Measurements from ENCODE around the gene SLC24A3.

The SLC24A3 gene

DNA sequence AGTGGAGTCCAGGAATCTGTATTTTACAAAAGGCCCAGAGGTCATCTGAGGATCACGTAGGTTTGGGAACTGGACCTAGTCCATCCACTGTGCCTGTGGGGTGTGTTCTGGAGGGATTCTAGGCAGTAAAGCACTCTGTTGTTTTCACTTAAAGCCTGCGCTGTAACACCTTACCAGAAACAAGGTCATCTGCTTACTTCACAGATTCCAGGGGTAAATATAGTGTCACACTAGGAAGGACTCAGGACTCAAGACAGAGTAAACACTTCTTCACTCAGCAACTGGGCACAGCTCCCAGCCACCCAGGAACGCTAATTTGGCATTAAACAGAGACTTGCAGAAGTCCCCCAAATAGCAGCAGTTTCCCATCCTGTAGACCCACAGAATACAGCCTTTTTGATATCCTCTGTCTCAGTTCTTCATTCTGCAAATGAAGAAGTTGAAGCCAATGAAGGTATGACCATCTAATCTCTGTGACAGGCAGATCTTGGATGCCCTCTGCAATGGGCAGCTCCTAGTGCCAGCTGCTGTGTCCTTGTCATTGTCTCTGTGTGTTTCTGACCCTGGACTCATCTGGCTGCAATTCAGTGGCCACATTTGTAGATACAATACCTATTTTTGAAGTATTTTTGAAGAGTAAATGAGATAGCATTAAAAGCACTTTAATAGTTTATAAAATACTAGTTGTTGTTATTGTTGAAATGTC lies 129.1 kb downstream of the SLC24A3 start:
- DNase-seq (ENCODE audit: low read depth in 2 of 2), result no peak

DNA sequence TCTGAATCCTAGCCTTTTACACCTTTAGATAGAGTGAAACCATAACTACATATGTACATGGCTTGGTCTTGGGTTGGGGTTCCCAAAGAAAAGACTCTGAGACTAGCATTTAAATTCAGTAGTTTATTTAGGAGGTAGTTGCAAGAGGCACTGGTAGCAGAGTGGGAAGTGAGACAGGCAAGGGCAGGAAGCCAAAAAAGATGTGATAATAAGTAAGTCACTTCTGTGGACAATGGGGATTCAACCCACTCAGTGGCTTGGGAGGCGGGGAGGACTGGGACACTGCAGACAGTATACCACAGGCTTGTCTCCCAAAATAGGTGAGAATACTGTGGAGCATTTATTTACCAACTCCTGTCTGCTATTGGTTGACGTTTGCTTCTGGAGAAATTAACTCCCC lies 131.9 kb downstream of the SLC24A3 start:
- no peak for DNase-seq (ENCODE audit: low read depth in 2 of 2)

DNA sequence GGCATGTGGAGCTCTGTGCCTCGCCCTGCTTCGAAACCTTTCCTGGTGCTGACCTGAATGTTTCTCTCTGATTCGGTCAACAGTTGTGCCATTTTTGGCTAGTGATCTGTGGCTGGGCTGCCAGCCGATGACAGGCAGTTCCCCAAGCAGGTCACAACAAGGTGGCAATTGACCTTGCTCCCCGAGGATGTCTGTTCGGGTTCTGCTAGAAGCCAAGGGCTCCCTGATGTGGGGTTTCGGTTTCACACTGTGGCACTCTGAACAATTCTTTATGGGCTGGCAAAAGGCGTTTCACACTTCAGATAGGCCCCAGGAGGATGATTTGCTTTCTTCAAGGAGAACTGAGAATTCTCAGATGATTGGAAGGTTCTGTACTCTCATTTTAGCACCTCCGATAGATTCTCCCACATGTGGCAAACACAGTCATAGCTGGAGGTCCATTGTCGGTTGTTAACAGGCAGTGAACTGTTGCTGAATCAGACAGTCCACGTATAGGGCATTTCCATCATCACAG lies 135.6 kb downstream of the SLC24A3 start:
- DNase-seq (ENCODE audit: low read depth in 2 of 2), result no peak

DNA sequence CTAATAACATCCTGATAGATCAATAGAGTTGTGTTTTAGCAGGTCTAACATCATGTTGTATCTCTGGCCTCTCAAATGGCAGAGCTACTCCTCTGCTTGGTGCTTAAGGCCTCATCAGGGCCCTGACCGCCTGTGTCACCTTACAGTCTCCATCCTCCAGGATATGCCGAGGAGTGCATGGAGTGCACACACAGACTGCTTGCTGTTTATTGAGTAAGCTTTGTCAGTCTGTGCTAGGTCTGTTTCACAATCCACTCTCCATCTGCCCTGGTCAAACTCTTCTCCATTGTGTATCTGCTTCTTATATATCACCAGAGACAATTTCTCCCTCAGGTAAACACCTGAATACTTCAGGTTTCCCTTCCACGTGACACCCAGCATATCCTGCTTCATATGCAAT lies 136.1 kb downstream of the SLC24A3 start:
- DNase-seq (ENCODE audit: low read depth in 2 of 2), result no peak

DNA sequence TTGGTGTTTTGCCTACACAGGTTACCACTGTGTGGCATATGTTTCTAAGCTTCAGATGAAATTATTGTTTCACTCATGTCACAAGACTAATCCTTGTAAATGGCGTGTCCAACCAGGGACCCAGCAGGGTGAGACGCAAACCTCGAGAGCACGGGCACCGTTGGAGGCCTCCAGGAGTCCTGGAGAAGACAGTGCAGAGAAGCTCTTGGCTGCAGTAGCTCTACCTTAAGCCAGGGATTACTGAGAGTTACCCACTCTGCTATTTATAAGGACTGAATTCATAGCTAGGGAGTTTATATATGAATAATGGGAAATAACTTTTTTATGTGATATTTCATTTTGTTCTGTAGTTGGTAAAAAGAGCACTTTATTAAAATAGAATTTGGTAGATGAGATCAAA lies 137.4 kb downstream of the SLC24A3 start:
- no peak for DNase-seq (ENCODE audit: low read depth in 2 of 2)

DNA sequence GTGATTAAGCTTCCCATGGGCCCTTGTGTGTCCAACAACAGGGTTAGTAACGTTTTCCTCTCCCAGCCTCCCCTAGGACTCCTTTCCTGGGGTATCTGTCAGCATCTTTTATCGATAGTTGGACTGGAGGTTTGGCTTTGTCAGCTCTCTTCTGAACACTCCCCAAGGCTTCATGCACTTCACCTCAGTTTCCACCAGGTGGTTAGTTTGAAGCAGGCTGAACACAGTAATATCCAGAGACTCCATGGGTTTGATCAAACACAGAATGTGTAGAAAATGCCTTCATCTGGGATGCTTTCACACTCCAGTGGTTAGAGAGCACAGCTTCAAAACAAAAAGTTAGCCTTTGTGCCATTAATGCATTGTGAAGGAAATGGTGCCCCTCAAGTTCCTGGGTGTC lies 139.1 kb downstream of the SLC24A3 start:
- DNase-seq (ENCODE audit: low read depth in 2 of 2), result no peak

DNA sequence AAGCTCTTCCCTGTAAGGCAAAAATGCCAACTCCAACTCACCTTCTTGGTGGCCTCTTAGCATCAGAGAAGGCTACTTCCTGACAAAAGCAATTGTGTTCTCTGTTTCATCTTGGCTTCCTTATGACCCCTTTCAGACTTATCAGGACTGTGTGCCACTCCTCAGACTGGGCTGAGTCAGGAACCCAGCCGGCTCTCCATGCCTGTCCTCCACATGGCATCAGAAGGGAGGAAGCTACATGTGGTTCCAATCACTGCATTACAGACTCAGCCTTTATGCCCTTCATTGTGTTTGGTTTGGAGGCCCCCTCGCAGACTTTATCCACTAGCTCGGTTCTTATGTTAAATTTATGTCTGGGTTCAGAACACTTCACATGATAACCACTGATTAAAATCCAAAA lies 142.5 kb downstream of the SLC24A3 start:
- no peak for DNase-seq (ENCODE audit: low read depth in 2 of 2)

DNA sequence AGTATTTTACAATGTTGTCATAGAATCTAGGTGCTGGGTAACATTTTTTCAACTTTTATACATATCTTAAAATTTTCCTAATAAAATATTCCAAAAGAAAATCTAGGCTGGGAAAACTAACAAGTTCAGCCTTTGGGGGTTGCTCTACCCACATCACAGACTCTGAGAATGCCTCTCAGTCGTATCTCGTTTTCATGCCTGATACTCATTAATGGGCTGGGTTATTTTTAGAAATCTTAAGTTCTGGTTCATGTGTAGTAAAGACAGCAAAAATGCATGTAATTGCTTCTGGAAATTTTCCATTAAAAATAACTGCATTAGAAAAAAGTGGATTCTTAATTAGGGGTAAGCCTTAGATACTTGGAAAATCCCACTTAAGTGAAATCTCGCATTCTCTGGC lies 149.3 kb downstream of the SLC24A3 start:
- DNase-seq (ENCODE audit: low read depth in 2 of 2), result no peak

DNA sequence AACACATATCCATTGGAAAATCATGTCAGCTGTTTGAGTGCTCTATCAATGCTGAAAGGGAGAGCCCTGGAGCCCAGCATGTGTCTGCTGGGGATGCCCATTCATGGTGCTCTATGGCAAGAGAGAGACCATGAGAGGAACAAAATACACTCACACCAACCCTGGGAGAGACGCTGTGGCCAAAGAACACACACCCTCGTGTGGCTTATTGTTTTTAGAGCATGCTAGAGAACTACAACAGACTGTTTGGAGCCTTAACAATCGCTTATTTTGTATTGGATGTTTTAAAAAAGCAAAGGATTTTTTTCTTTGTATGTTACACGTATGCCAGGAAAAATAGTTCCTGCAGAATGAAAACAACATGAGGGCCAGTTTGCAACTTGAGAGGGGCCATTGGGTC lies 151.0 kb downstream of the SLC24A3 start:
- DNase-seq (ENCODE audit: low read depth in 2 of 2), result no peak

DNA sequence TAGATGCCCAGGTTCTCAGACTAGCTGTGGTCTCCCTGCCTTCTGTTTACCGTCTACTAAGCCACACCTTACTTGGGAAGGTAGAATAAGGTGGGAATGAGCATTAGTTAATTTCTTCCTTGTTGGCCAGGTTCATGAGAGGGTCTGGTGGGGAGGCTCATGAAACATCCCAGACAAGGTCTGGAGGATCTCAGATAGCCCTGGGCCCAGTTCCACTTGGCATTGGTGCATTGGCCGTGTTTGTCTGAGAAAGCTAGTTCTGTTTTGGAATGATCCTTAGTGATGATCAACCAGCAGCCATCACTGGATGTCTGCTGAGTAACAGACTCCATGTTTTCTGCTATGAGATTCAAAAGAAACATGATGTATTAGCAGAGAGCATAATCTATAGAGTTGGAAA lies 155.1 kb downstream of the SLC24A3 start:
- DNase-seq (ENCODE audit: low read depth in 2 of 2), result no peak

DNA sequence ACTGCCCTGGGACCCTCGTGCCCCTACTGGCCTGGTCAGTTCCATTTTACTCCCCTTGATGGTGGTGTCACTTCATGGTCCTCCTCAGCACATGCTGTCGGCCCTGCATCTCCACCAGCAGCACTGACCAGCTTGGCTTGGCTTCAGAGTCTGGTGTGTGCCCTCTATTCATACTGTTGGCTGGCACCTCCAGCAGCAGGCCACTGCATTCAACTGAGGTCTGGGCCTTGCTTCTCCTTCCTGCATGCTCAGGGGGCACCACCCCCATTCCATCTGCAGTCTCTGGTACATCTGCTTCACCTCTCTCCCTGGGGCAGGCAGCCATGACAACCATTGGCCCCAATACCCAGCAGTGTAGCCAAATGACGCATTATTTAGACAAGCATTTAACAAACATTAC lies 155.9 kb downstream of the SLC24A3 start:
- no peak for DNase-seq (ENCODE audit: low read depth in 2 of 2)

DNA sequence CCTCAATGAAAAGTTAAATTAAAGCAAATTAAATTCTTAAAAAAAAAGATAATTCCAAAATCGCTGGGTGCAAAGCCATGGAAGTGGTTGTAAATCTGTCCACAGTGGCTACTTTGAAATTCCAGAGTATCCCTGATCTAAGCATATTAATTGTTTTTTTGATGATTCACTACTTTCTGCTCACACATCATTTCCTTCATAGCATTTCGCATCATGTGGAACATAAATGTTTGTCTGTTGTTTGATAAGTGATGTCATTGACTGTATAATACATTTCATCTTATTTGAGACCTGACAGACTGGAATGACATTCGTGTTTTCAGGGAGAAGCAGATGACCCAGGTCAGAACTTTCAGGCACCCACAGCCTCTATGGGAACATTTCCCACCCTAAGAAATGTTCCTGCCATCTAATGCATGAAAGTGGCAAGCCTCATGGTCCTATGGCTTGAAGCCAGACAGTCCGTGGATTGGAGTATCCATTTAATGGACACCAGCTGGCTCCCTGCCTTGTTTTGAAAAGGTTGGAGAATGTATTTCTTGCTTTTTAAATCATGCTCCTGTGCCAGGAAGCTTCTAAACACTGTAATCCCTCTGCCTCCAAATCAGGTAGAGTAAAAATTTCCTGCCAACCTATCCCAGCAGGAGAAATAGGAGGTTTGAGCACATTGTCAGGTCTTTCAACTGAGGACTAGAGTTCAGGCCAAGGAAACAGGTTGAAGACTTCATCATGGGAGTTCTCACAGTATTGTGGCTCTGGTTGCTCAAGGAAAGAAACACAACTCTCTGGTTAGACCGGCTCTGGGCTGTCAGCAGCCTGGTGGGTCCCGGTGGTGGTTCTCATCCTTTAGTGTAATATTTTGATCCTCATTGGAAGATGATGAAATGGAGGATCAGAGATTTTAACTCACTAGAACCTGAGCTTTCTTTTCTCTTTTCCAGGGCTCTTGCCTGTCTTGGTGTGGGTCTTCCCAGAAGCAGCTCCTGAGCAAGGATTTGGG lies 157.9 kb downstream of the SLC24A3 start:
- no peak for DNase-seq (ENCODE audit: low read depth in 2 of 2)

DNA sequence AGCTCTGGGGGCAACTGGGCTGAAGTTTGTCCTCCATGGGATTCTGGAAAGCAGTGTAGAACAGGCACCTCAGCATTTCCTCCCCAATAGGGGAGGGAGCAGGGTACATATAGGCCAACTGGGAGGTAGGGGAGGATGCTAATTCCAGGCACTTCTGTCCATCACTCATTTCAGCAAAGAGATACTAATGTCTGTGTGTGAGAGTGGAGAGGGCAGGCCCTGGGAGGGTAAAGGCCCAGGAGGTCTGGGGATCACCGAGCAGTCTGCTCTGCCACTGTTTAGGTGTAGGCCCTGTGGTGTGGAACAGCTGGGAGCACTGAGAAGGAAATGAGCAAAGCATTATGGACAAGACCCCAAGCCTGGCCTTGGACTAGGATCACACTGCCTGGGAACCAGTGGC lies 158.7 kb downstream of the SLC24A3 start:
- no peak for DNase-seq (ENCODE audit: low read depth in 2 of 2)

DNA sequence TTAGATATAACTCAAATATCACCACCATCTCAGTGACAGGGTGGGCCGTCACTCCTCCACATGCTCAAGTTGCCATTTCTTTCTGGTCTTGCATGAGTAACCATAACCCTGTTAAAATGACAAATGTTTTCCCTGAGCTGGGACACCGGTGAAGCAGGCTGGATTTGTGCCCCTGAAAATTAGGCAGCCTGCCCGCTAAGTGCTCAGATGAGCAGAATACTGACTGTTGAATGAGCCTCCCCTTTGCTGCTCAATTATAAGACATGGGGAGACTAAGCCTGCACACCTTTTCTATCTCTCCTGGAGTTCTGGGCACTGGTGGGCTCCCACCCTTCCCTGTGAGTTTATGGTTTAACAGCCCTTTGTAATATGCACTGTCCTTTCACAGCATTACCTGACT lies 161.8 kb downstream of the SLC24A3 start:
- DNase-seq (ENCODE audit: low read depth in 2 of 2), result no peak

DNA sequence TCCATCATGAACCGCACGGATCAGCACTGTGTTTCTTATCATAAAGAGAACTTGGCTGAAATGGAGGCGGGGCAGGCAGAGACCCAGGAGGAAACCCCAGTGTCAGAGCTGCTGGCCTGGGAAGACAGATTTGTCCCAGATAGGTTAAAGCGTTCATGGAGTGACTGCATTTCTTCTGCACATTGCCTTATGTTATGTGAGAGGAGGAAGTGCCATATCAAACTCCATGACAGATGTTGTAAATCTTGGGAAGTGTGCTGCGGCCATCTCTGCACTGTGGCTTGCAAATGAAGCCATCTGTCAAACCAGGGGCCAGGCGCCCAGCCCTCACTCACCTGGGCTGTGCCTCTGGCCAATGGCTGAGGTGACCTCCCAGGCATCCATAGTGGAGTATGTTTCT lies 163.0 kb downstream of the SLC24A3 start:
- no peak for DNase-seq (ENCODE audit: low read depth in 2 of 2)

DNA sequence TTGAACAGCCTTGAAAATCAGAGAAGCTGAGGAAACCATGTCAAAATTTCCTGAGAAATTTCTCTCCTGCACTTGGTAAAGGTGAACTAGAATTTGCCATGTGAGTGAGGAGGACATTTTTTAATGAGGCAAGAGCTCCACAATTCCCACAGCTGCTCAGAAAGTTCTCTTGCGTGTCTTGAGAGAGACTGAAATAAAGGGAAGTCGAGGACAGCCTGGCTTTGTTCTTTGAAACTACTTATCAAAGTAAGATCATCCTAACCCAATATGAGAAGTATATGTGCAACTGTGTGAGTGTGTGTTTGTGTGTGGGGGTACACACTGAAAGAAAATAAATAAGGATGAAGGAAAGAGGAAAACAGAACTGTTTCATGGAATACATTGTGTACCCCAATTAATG lies 163.4 kb downstream of the SLC24A3 start:
- no peak for DNase-seq (ENCODE audit: low read depth in 2 of 2)

DNA sequence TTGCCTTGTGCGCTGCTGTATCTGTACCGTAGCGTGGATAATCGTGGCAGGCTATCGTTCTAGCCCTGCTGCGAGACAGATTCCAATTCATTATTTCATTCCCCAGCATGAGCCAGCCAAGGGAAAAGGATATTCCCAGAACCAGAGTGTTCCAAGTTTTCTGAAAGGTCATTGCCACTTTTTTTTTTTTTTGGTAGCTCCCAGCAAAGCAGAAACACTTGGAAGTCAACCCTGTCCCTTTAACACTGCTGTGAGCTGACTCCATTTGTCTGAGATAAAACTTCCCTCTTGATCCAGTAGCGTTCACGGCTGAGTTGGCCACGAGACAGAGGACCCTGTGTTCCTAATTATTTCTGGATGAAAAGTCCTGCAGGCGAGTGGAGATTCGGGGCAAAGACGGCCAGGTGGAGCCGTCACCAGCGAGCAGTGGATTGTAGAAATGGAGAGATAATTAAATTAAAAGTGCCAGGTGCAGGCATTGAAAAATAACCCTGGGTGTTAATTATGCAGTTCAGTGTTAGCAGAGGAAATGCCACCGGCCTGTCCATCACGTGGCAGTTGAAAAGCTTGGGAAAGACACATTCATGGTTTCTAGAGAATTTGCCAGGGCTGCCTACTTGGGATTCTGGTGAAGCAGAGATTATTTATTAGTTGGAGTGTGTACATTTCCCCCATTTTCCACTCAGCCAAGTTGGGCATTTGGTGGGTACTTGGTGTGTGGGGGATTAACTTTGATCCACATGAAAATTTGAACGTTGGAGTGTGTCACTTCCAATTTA lies 164.2 kb downstream of the SLC24A3 start:
- DNase-seq (ENCODE audit: low read depth in 2 of 2), result no peak

DNA sequence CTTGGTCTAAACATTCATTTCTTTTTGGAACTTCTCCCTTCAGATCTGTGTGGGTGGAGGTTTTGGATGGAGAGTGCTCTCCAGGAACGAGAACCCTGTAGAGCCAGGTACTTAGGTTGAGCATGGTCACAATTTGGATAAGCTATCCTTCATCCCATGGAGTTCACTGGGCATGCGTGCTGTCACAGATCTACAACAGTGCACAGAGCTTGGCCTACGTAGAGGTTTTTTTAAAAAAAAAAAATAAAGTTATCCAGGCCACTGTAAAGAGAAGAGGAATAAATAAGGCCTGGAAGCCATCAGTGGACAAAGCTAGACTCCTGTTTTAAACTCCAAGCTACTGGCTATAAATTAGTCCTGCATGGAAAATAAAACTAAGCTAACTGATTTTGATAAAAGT lies 165.6 kb downstream of the SLC24A3 start:
- DNase-seq (ENCODE audit: low read depth in 2 of 2), result no peak

DNA sequence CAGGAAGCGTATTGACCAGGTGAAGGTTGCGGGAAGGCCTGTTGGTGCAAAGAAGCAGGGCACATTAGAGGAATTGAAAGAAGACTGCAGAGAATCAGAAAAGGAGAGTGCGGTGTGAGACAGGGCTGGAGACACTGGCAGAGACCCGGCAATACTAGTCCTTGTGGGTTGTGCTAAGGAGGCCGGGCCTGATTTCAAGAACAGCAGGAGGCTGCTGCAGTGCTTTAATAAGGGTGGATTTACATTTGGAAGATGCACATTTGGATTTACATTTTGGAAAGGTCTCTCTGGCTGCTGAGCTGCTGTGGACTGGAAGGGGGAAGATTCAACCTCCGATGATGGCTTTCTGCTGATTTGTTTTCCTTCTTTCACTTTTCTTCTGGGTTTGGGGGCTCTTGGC lies 167.8 kb downstream of the SLC24A3 start:
- no peak for DNase-seq (ENCODE audit: low read depth in 2 of 2)

DNA sequence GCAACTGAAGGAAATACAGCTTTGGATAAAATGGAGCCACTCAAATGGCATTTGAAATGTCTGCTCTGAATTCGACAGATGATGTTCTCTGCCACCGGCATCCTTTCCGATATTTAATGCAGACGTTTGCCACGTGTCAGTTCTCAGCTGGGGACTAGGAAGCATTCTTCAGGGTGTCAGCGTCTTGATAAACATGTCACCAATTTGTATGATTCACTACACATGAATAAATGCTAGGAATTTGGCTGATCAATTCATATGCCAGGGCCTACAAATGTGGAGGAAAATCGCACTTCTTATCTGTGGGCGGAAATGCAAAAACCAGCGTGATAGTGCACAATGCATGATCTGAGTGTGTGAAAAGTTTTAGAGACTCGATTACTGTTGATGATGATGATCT lies 169.5 kb downstream of the SLC24A3 start:
- DNase-seq (ENCODE audit: low read depth in 2 of 2), result no peak

DNA sequence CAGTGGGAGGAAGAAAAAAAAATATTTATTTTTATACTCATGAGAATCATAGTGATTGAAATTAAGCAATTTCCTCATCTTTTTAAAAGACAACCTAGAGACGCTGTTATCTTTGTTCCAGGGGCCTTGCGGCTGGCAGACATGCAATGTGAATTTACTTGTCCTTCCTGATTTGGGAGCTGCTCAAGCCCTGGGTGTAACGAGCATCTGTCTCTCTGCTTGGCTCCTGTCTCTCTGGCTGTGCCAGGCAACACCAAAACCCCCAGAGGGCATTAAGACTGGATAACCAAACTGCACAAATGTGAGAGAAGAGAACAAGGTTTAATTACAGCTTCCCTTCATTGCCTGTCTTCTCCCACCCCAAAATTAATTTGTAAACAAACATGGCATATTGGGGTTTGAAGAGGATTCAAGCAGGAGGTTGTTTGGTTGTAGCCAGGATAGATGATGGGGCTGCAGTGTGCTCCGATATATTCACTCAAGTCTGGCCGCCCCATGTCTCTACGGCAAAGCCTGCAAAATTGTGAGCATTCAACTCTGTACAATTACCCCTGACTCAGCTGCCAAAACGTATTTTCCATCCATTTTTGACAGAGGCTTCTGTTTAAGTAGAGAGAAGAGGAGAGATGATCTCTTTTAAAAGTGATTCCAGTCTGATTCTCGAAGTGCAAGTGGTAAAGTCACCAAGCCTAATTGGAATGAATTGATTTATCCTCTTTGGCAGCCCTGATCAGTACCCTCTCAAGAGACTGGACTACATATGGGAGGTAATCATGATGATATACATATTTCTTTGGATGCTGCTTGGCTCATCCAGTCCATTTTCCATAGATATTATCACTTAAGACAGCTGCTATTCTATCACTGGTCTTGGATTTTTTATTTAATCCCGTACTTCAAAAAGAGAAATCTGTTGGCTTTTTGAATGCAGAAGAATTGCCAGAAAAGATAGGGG lies 170.2 kb downstream of the SLC24A3 start:
- DNase-seq (ENCODE audit: low read depth in 2 of 2), result no peak

Data from stimulated activated CD8-positive, alpha-beta memory T cell treated with anti-CD3 and anti-CD28 coated beads, Interleukin-7, amount 100 ng/mL, for 1 hour (primary cell).